K562 (cell line): ENCODE measurements around the gene ZNF581. TPM values are rescaled to one million over a fixed set of nuclear protein-coding genes. Genes with fewer than 3 reads are reported as not detected.

ENCODE experiments used
- ATAC-seq: fragments of 200-7000 bp; cut with Tn5 transposase; 3 replicates; pipeline ENCODE4 v1.9.1; 2020; ENCODE audit warnings: moderate library complexity
- BruUV-seq: library from RNA; stranded (reverse); fragments of 400-500 nt; replicated peaks from 2 replicates; lab custom pipeline; 2021; lab: Mats Ljungman, UMichigan
- CTCF ChIA-PET: fragments of 300-600 bp; formaldehyde crosslinking; extraction: SDS; loops from one replicate; lab custom pipeline; 2021; ENCODE audit warnings: low intra/inter-chr PET ratio; lab: Yijun Ruan, JAX
- POLR2A ChIA-PET: fragments of 300-600, 350-650 bp; sonication (Branson Sonifier 250); formaldehyde crosslinking; extraction: SDS; loops from one replicate; lab custom pipeline; 2021; ENCODE audit warnings: antibody characterized with exemption, inconsistent platforms; lab: Yijun Ruan, JAX
- DNase-seq, 4 experiments: peaks; one replicate each; pipeline versions ENCODE4 v3.0.0 to v3.0.0-alpha.2; 2011 to 2018; ENCODE audit warnings: low spot score in 3 of 4, mixed read lengths in 3 of 4; ENCODE audit errors: extremely low read depth in 1 of 4
- FAIRE-seq: peaks from 2 replicates; lab custom pipeline; 2011; peaks lifted over from hg19 to GRCh38; lab: Jason Lieb, UNC
- H2AFZ ChIP-seq: 2 replicates; pipeline ENCODE4 v1.6.0; 2011; ENCODE audit warnings: low read depth, low read length, control low read depth, inconsistent platforms
- H3K27ac ChIP-seq: fragments of 200-600 bp; 3 replicates; pipeline ENCODE4 v1.8.0; 2011; ENCODE audit warnings: low read depth, mild to moderate bottlenecking, control low read depth, inconsistent platforms, low read length, moderate library complexity, mixed read lengths; ENCODE audit errors: extremely low read depth
- H3K27me3 ChIP-seq, 2 experiments: fragments of 300-600 bp in 1 of 2; 2 replicates in 1 of 2; 3 replicates in 1 of 2; pipeline versions ENCODE4 v1.6.0 to v1.8.0; 2011; ENCODE audit warnings: inconsistent platforms in 2 of 2, low read length in 2 of 2, mild to moderate bottlenecking in 1 of 2, mixed read lengths in 1 of 2, moderate library complexity in 1 of 2; ENCODE audit not compliant: control insufficient read depth in 2 of 2, insufficient read depth in 2 of 2
- H3K36me3 ChIP-seq: fragments of 300-600 bp; 3 replicates; pipeline ENCODE4 v1.8.0; 2011; ENCODE audit warnings: mild to moderate bottlenecking, low read length, inconsistent platforms; ENCODE audit not compliant: control insufficient read depth, insufficient read depth
- H3K4me1 ChIP-seq, 2 experiments: fragments of 200-600 bp in 1 of 2; replicated peaks in 1 of 2; 2 replicates in 1 of 2; 3 replicates in 1 of 2; pipeline versions ENCODE4 v1.5.1 to v1.8.0; 2011; ENCODE audit warnings: inconsistent platforms in 2 of 2, low read length in 2 of 2, mild to moderate bottlenecking in 1 of 2, mixed read lengths in 1 of 2, moderate library complexity in 1 of 2; ENCODE audit not compliant: control insufficient read depth in 2 of 2, insufficient read depth in 2 of 2
- H3K4me2 ChIP-seq: 2 replicates; pipeline ENCODE4 v1.6.1; 2011; ENCODE audit warnings: low read length, control low read depth, inconsistent platforms, mixed read lengths; ENCODE audit not compliant: insufficient read depth
- H3K4me3 ChIP-seq: fragments of 200-600 bp; sonication (generic), shearing (Covaris generic); 2 replicates; pipeline ENCODE4 v1.5.1; 2016; ENCODE audit warnings: control low read depth, inconsistent platforms
- H3K79me2 ChIP-seq: fragments of 200-600 bp; 3 replicates; pipeline ENCODE4 v1.8.0; 2011; ENCODE audit warnings: low read length, inconsistent platforms; ENCODE audit not compliant: control insufficient read depth, insufficient read depth
- H3K9ac ChIP-seq, 2 experiments: 2 replicates each; pipeline versions ENCODE4 v1.6.0 to v1.6.1; 2011; ENCODE audit warnings: low read depth in 2 of 2, low read length in 2 of 2, control low read depth in 1 of 2, inconsistent platforms in 1 of 2, mild to moderate bottlenecking in 1 of 2, mixed read lengths in 1 of 2; ENCODE audit not compliant: insufficient read depth in 1 of 2
- H3K9me1 ChIP-seq: one replicate; pipeline ENCODE4 v1.6.0; 2011; ENCODE audit warnings: inconsistent platforms, mild to moderate bottlenecking, low read length, moderate library complexity; ENCODE audit not compliant: control insufficient read depth, insufficient read depth
- H3K9me3 ChIP-seq: replicated peaks from 2 replicates; pipeline ENCODE4 v1.5.1; 2011; ENCODE audit warnings: low read depth, low read length, inconsistent platforms; ENCODE audit not compliant: control insufficient read depth, insufficient read depth
- H4K20me1 ChIP-seq: replicated peaks from 2 replicates; pipeline ENCODE4 v1.6.1; 2011; ENCODE audit warnings: low read length, inconsistent platforms, mixed read lengths; ENCODE audit not compliant: control insufficient read depth, insufficient read depth
- GATAD2A ChIP-seq: fragments of 450-650 bp; IDR thresholded peaks from 2 replicates; pipeline ENCODE4 v1.6.1; 2017
- POLR2G ChIP-seq: fragments of 200-400 bp; formaldehyde crosslinking; IDR thresholded peaks from 2 replicates; pipeline ENCODE4 v1.6.1; 2017; ENCODE audit warnings: low read depth, mild to moderate bottlenecking, antibody characterized with exemption, low read length, moderate library complexity
- RBFOX2 ChIP-seq: fragments of 200-400 bp; formaldehyde crosslinking; IDR thresholded peaks from 2 replicates; pipeline ENCODE4 v1.6.1; 2017; ENCODE audit warnings: low read depth, mild to moderate bottlenecking, low read length, moderate library complexity
- ZNF124 ChIP-seq: sonication (generic); formaldehyde crosslinking; IDR thresholded peaks from 2 replicates; pipeline ENCODE4 v1.8.1; 2022; ENCODE audit warnings: missing genetic modification reagents
- WGBS: fragments of 100-300 bp; shearing (Covaris generic); methylation state at CpG from one replicate; pipeline ENCODE4 v1.1.6; 2016; ENCODE audit warnings: low coverage, mixed read lengths; ENCODE audit not compliant: insufficient coverage; ENCODE audit errors: missing lambda C conversion rate; 5-methylcytosine and 5-hydroxymethylcytosine counted together
- in situ Hi-C: fragments of 300-500 bp; cut with MboI; formaldehyde crosslinking; loops from 4 replicates; pipeline ENCODE4 v1.15.0; 2018; ENCODE audit warnings: inconsistent platforms, mixed read lengths
- intact Hi-C: fragments of 100-400 bp; cut with micrococcal nuclease; formaldehyde crosslinking; loops from 2 replicates; pipeline ENCODE4 v1.14.2; 2022
- polyA plus RNA-seq, 8 experiments: library from polyadenylated mRNA; depleted of rRNA in 4 of 8; stranded (reverse) in 5 of 8; unstranded in 3 of 8; fragments of >200 nt; fragmentation: Nextera tagmentation in 2 of 8; fragmentation: Illumina TruSeq in 1 of 8; extraction: Ambion mirVana in 2 of 8; extraction: Trizol in 1 of 8; gene quantifications; 2 replicates each; pipeline versions ENCODE4 v1.2.1 to v1.2.3, GENCODE V29; 2011 to 2014; ENCODE audit warnings: inconsistent platforms in 1 of 8, missing spikeins in 1 of 8
- total RNA-seq, 7 experiments: library from RNA; depleted of rRNA in 6 of 7; stranded (reverse); fragments of >200 nt in 6 of 7; fragmentation: Illumina TruSeq in 2 of 7; extraction: Trizol in 2 of 7; gene quantifications; 2 replicates each; pipeline versions ENCODE4 v1.2.1 to v1.2.3, GENCODE V29; 2011 to 2021; ENCODE audit warnings: low replicate concordance in 1 of 7
- TF ChIP-seq, protein P1 (sequence below): sonication (generic); formaldehyde crosslinking; IDR thresholded peaks from 2 replicates; pipeline ENCODE4 v1.8.1; 2023; ENCODE audit warnings: mild to moderate bottlenecking, missing genetic modification reagents

Gene ZNF581
- total and polyA plus RNA-seq, 9 of the 15 experiments (the other 6 are each of a cell fraction or from before 2014, with no cell fraction given) = 2.4 to 39.4 (median 15.4) TPM

DNA sequence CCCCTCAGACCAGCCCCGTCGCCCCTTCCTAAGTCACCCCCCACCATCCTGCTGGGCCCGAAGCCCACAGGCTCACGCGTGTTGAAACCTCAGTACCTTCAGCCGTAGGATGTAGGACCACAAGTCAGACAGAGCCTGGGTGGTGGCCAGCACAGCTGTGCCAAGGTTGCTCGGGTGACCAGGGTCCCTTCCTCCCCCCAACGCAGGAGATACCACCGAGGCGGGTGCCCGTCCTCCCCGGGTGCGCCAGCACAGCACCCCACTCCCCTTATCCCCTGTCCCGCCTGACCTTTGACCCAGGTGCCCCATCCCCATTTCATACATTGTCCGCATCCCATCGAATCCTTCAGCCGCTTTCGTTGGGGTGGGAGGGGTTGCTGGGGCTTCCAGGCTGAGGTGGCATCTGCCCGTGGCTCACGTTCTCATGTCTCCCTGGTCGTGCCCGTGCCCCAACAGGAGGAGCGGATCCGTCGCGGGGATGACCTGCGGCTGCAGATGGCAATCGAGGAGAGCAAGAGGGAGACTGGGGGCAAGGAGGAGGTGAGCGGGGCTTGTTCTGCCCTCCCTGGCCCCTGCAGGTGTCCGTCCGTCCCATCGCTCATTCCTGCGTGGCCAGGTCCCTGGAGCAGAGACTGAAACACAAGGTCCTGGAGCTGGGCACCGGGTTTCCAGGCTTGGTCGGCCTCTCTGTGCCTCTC, 46.1 kb downstream of the ZNF581 start:
- in situ Hi-C loops = no loop called here
- FAIRE-seq = no peak

More for the DNA sequence above, 46.1 kb downstream of the ZNF581 start:
- H3K9me3 ChIP-seq = no peaks in the 10 kb centered on the region
- TF ChIP-seq, protein P1, sequence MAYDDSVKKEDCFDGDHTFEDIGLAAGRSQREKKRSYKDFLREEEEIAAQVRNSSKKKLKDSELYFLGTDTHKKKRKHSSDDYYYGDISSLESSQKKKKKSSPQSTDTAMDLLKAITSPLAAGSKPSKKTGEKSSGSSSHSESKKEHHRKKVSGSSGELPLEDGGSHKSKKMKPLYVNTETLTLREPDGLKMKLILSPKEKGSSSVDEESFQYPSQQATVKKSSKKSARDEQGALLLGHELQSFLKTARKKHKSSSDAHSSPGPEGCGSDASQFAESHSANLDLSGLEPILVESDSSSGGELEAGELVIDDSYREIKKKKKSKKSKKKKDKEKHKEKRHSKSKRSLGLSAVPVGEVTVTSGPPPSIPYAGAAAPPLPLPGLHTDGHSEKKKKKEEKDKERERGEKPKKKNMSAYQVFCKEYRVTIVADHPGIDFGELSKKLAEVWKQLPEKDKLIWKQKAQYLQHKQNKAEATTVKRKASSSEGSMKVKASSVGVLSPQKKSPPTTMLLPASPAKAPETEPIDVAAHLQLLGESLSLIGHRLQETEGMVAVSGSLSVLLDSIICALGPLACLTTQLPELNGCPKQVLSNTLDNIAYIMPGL (CRISPR knock-in tag) = no peak
- TF ChIP-seq POLR2G (0 out of 2 replicates have a peak, but pooled peaks have one; percentile 11), GATAD2A (no peak), RBFOX2 (peak; percentile 11), ZNF124 (no peak)
- no peak overlapping the region for H3K4me3 ChIP-seq
- intact Hi-C loops = no loop called here
- BruUV-seq = no TSS peak
- peaks cover 9% of the 10 kb centered on the region; the same call in 2 of the 3 replicates for H3K79me2 ChIP-seq
- WGBS = 93% methylated on average over 15 of the region's 35 CpGs
- H2AFZ ChIP-seq = no peak overlapping the region
- peak overlapping the region in 1 of 2 experiments; percentile 26; a peak in 1 of 4 replicates for H3K9ac ChIP-seq
- no peak overlapping the region for H3K4me2 ChIP-seq
- ATAC-seq (no peak), DNase-seq (no peak)
- H3K27me3 ChIP-seq = no peaks in the 10 kb centered on the region
- H3K4me1 ChIP-seq = peaks cover 0 to 59% of the 10 kb centered on the region in 2 experiments; a peak in 3 of 5 replicates
- peaks cover 32% of the 10 kb centered on the region for H4K20me1 ChIP-seq
- H3K36me3 ChIP-seq = peaks cover 90% of the 10 kb centered on the region; the same call in 2 of the 3 replicates
- ChIA-PET CTCF (no interaction called here), POLR2A (interaction anchor here (0.6 kb wide), 1 partner anchor 33 kb away, joined by 3 read pairs; no protein-coding TSS in a partner anchor)
- no peak overlapping the region for H3K27ac ChIP-seq
- no peaks in the 10 kb centered on the region for H3K9me1 ChIP-seq
